Posterior vena cava (tissue), 2 donors: ENCODE measurements around the gene RAB43. TPM values are rescaled to one million over a fixed set of nuclear protein-coding genes. Genes with fewer than 3 reads are reported as not detected.

Source experiments
- DNase-seq: peaks from one replicate; pipeline ENCODE4 v3.0.0-alpha.2; 2020; ENCODE audit warnings: low spot score
- intact Hi-C, 2 donors: fragments of 100-400 bp; cut with DNase I; formaldehyde crosslinking; loops; one replicate each; pipeline versions ENCODE4 v1.14.1 to v1.14.2; 2022 to 2023
- total RNA-seq, 2 donors: library from RNA; stranded (reverse); fragmentation: NEBNext Ultra II Directional; extraction: Animal tissue kit (Norgen Biotek cat#: 25700); gene quantifications; one replicate each; pipeline ENCODE4 v1.2.1, GENCODE V29; 2021
- donor health status: DM: yes; HTN: yes; CAD: no.
- donor health status: DM: yes; HTN: yes; CAD: no.

RAB43 gene
- total RNA-seq, 2 donors from 2014 or later, result 18.1 to 21.7 TPM

GRCh38 chr3:129065720-129066073 lies 55.9 kb downstream of the RAB43 start:
- DNase-seq, result no peak
- intact Hi-C loops, result no loop called here

DNA sequence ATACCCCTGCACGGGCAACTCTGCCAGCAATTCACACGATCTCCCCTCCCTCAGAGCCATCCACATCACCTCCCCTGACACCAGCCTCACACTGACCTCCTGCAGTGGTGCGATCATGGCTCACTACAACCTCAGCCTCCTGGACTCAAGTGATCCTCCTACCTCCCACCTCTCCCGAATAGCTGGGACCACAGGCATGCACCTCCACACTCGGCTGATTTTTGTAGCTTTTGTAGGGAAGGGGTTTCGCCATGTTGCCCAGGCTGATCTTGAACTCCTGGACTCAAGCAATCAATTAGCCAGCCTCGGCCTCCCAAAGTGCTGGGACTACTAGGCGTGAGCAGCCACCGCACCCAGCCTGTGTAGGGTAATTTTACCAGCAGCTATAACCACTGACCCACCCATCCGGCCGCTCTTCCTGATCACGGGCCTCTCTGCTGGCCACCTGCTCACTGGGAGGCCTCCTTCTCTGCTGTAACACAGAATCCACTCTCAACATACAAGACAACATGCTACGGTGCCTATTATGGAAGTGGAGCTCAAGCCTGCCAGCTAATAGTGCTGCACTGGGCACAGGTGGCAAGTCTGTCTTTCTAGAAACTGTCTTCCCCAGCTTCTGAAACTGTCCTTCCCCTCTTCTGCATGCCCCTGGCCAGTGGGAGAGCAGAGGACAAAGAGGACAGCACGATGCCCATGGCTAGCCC lies 56.4 kb downstream of the RAB43 start:
- intact Hi-C loops, result no loop called here
- peak; percentile 42 for DNase-seq

DNA sequence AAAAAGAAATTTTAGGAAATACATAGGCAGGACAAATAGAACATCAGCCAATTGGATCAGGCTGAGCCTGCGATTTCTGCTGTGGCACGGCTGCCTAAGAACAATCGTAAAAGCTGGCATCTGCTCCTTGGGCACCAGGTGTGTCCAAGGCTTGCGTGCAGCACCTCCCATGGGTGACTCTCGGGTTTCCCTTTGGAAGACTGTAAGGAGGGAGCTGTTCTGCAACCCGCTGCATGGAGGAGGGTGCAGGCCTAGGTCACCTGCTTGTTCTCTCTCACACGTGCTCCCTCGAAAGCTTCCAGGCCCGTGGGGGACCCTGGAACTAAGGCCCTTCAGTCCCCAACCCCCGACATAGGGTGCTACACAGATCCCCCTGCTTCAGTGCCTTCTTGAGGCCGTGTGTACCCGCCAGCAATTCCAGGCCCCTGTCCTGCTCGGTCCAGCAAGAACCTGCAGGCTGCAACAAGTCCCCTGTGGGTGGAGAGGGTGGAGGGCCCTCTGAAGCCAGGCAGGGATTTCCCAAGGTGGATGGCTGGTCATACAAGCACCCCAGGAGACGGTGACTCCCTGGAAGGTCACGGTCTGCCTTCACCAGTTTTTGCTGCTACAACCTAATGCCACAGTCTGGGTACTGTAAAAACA lies 57.6 kb downstream of the RAB43 start:
- no peak for DNase-seq
- intact Hi-C loops, result no loop called here

GRCh38 chr3:129063091-129063640 lies 58.4 kb downstream of the RAB43 start:
- no peak for DNase-seq
- intact Hi-C loops, result no loop called here

- DNase-seq, result no peak
- intact Hi-C loops, result no loop called here
These were observed 59.4 kb downstream of the RAB43 start for GRCh38 chr3:129061888-129062834.

DNA sequence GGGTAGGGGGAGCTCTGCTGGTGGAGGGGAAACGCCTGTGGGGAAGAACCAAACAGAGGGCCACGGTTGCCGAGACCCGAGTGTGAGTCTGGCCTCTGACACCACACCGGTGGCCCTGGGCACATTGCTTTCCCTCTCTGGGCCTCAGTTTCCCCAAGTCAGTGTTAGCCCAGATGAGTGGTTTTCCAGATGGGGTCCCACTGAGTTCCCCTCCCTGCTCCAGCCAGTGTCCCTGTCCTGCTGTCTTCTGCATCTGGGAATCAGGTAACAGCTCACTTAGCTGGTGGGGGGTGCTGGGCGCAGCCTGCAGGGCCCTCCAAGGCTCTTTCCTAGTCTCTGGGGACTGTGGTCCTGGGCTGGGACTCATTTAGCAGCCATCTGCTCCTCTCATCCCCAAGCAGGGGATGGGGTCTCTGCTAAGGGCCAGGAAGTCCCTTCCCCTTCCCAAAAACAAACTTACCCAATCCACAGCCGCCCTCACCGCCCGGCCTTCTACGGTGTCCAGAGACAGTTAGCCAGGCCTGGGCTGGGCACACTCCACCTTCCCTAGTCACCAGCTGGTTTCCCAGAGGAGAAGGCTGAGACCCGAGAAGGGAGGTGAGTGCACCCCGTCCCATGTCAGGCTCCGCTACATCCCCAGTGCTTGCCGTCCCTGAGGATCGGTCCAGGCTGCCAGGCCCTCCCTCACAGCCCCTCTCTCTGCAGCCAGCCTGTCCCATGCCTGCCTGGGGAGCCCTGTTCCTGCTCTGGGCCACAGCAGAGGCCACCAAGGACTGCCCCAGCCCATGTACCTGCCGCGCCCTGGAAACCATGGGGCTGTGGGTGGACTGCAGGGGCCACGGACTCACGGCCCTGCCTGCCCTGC lies 60.3 kb downstream of the RAB43 start:
- no peak for DNase-seq
- intact Hi-C loops, result no loop called here

DNA sequence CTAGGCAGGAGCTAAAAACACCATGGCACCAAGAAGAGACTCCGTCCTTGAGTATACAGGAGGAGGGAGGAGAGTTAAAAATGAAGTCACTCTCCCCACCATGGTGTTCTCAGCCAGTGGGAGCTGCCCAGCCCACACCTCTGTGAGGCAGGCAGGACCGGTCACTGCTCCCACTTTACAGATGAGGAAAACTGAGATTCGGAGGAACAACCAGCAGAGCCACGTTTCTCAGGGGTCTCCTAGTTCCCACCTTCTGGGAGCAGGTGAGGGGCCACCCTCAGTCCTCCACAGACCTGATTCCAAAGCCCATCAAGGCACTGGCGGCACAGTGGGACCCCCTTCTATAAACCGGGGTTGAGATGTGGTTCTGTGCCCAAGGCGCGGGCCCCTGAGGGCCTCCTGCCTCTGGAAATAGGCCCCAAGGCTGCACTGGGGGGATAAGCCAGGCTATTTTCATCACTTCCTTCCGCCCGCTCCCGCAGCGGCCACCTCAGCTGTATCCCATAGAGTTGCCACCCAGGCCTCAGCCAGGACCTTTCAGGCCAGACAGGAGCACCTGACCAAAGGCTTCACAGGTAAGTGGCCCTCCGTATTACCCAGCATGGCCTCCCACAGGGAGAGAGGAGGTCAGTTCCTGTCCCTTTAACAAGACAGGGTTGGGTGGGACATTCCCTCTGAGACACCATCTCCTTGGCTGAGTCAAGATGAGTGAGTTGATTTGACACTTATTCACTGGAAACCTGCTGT lies 61.2 kb downstream of the RAB43 start, which contains the start of gene GP9:
Gene GP9 (plus strand): TSS at position 504 of the 747 bp plus-strand sequence. CDS start 961 bp downstream, outside the sequence.
- intact Hi-C loops, result no loop called here
- no peak for DNase-seq

DNA sequence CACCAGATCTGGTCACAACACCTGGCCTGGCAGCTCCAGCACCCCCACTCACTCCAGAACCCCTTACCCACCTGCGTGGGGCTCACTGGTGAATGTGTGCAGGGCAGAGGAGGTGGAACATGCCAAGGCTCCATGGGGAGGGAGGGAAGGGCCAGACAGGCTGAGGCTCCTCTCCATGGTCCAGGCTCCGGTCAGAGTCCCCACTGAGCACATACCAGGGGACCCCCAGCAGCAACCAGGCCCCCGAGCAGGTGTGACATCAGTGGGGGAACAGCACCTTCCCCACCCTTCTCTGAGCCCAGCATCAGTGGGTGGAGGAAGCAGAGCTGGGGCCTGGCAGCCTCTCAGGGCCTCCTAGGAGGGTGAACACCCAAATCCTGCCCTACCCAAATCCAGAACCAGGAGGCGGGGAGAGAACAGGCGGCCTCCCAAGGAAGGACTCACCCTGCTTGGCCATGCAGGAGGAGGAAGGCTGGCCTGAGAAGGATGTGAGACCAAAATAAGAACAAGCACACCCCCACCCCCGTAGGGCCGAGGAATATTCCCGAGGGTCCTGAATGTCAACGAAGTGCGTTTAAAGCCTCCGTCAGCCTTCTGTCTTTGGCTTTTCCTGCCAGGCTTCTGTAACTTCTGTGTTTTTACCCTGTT lies 62.2 kb downstream of the RAB43 start:
- DNase-seq, result no peak
- intact Hi-C loops, result no loop called here

- intact Hi-C loops, result no loop called here
- no peak for DNase-seq
These were observed 63.0 kb downstream of the RAB43 start for GRCh38 chr3:129058441-129059200.

DNA sequence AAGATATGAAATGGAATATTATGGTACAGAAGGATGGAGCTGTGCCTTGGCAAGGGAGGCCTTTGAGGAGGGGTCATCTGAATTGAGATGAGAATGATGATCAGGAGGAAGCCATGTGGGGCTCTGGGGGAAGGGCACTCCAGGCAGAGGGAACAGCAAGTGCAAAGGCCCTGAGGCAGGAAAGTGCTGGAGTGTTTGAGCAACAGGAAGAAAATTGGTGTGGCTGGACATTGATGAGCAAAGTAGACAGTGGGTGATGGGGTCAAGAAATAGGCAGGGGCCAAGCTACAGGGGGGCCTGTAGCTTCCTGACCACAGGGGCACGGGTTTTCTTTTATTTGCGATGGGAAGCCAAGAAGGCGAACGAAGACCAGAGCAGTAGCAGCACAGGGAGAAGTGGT lies 64.4 kb downstream of the RAB43 start:
- DNase-seq, result no peak
- intact Hi-C loops, result no loop called here

DNA sequence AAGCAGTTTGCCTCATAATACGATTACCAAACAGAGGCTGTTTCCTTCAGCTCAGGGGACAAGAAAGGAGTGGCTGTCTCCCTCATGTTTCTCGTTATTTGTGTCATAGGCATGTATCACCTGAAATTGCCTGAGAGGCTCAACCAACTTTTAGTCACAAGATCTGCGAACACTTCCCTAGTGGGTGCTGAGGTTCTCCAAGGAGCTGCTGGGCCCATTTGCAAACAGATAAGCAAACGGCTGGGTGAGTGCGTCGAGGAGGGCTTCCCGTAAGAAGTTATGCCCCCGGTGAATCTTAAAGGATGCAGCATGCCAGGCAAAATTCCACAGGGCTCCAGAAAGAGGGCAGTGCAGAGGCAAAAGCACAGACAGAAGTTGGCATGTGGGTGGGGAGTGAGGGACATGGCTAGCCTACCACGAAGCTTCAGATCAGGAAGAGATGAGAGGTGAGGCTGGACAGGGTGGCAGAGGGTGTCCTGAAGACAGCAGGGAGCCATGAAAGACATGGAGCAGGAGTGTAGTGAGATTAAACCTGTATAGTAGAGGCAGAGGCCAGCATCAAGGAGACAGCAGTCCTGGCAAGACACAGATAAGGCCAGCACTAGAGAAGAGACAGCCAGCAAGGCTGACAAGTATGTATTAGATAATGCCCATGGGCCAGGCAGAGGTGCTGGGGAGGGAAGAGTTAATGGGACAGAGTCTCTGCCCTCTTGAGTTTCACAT lies 65.0 kb downstream of the RAB43 start:
- intact Hi-C loops, result no loop called here
- no peak for DNase-seq

DNA sequence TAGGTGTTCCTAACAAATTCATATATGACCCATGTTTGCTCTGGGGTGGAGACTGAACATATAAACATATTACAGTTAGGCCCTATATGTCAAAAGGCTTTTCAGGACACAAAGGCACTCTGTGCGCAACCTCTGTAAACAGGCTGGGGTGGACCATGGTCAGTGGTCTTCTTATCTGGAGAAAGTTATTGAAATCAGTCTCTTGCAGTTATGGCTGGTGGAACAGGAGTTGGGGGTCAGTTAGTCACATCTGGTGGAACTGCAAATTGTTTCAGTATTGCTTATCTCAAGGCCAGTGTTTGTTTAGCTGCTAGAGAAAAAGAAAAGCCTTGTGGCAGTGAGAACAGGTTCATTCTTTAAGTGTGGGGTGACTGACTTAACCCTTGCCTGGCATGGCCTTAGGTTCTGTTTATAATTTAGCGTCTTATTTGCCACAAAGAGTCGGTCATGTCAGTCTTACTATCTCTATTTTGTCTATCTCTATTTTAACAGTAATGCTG lies 66.9 kb downstream of the RAB43 start:
- intact Hi-C loops, result no loop called here
- DNase-seq, result no peak

- DNase-seq, result peak; percentile 77
- intact Hi-C loops, result no loop called here
These were observed 68.9 kb downstream of the RAB43 start for GRCh38 chr3:129052675-129053074.

DNA sequence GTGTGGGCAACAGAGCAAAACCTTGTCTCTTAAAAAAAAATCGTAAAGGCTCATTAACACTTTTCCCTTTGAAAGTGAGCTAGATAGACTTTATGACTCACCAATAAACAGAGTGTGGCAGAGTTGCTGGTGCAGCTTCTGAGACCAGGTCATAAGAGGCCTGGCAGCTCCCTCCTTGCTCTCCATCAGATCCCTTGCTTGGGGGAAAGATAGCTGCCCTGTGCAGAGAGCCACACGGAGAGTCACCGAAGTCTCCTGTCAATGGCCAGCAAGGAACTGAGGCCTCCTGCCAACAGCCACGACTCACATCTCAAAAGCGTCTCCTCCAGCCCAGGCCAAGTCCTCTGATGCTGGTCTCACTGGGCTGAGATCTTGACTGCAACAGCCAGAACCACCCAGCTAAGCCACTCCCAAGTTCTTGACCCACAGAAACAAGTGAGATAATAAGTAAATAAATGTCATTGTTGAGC lies 69.7 kb downstream of the RAB43 start:
- peak; percentile 83 for DNase-seq
- intact Hi-C loops, result no loop called here

DNA sequence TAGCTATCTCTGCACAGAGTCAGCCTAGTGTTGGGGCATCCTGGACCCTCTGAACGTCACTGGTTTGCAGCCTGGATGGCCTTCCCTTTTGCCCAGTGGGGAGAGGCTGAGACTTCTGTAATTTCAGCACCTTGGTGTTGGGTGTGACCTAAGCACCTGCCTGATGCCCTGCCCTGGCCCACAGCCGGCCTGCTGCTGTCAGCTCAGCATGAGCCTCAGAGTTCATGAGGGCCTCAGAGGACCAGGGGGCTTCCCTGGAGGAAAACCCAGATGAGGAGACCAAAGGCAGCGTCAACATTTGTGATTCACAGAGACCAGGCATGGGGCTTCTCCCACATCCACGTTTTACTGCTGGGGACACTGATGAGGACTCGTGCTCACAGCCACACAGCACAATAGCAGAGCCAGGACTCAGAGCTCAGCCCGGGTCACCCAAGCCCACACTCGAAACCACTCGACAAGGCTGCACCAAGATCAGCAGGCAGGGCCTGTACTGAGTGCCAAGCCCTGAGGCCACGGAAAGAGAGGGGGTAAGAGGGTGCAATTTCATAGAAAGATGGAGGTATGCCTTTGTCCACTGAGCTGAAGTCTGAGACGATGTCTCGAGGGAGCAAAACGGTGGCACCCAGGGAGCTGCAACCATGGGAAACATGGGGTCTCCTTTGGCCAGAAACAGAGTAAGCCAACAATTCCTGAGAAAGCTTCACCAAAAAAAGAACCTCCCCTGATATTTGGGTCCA lies 70.9 kb downstream of the RAB43 start:
- intact Hi-C loops, result no loop called here
- DNase-seq, result peak; percentile 22

- intact Hi-C loops, result no loop called here
- peak; percentile 72 for DNase-seq
These were observed 74.1 kb downstream of the RAB43 start for GRCh38 chr3:129047553-129047839.
